Astrocyte (in vitro differentiated cells and primary cell): ENCODE results near the gene ATP2C2.

Experiments used
- CTCF ChIP-seq: IDR thresholded peaks from 2 replicates; pipeline ENCODE4 v1.5.1; 2011; ENCODE audit warnings: low read depth, mild to moderate bottlenecking, inconsistent platforms, low read length, moderate library complexity; ENCODE audit not compliant: insufficient read depth
- EZH2 ChIP-seq: IDR thresholded peaks from 2 replicates; pipeline ENCODE4 v1.6.1; 2012; ENCODE audit warnings: mild to moderate bottlenecking, low read length, inconsistent platforms; ENCODE audit not compliant: insufficient read depth

GRCh38 chr16:84418056-84418849 is 49.9 kb downstream of the ATP2C2 start:
- TF ChIP-seq EZH2 (no peak), CTCF (no peak)
